ENCODE measurements around the gene NAALADL2.
"Not testable (repeated sequence)": the region's sequence is repeated elsewhere in the genome, so short reads cannot be mapped to it uniquely, and the experiment has no call there.

NAALADL2 gene

DNA sequence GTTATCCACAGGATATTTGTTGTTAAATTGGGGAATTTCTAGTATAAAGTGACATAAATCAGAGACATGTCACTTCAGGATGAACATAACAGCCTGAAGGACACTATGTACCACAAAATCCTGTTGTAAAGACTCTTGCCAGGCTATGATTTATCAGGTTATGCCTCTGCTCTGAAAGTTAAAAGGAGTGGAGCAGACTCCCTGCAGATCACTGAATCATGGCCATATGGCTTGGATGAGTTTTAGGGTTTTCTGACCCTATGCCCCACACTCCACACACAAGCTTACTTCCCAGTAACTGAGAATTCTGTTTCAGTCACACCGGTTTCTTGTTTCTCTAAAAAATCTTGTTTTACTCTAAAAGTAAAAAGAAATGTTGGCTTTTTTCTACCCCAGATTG lies 869.4 kb downstream of the NAALADL2 start:
- DNase-seq, result no peak

DNA sequence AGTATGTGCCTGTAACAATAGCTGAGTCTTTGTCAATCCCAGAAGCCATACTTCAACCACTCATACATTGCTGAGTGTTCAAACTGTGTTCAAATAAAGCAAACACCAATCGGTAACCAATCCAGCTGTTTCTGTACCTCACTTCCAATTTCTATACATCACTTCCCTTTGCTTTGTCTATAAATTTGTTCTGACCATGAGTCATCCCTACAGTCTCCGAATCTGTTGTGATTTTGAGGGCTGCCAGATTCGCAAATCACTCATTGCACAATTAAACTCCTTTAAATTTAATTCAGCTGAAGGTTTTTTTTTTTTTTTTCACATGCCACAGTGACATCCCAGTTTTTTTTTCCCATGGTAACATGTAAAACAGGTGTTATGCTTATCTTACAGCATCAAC lies 870.3 kb downstream of the NAALADL2 start:
- no peak for DNase-seq

DNA sequence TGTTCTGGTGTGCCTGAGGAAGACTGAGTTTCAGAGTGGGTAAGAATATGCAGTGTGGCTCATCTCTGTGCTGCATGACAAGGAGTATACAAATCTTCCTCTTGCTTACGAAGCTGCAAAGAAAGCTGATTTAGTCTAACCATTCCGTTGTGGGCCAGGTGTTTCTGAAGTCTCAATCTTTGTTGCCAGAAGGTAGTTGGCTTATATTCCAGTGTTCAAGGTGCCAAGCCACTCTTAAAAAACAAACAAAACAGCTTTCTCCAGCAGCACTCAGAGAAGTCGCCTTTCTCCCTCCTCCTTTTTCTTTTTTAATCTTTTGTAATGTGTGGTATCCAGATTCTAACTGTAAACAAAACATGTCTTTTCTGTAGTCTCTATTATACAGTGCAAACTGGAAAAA lies 872.4 kb downstream of the NAALADL2 start:
- no peak for DNase-seq

DNA sequence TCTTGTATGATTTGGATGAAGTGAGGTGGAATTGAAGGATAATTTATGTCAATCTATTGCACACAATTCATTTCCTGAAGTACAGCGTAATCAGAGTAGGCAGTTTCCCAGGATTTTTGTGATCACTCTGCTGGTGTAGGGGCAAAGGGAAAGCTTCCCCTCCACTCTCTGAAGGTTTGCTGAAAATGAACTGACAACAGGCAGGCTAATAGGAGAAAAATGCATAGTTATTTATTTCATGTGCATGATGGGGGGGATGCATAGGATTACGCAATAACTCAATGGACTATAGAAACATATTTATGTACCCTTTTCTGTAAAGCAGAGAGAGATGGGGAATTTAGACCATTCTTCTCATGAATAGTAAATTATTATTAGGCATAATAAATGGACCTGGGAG lies 872.9 kb downstream of the NAALADL2 start:
- no peak for DNase-seq

DNA sequence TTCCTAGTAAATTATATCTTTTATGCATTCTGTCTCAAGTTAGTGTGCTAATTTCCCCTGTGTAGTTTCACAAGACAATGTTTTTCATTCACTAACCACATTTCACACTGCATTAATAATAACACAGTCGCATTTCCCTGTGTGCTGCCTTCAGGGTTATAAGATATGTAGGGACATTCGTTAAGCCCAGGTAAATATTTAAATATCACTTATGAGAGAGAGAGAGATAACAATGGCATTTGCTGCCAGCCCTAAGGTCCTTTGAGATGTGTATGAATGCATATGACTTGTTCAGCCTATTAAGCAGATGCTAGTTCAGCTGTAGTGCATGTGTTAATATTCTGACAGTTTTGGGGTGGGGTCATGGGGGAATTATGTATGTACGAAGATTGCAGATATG lies 876.7 kb downstream of the NAALADL2 start:
- DNase-seq, result no peak

DNA sequence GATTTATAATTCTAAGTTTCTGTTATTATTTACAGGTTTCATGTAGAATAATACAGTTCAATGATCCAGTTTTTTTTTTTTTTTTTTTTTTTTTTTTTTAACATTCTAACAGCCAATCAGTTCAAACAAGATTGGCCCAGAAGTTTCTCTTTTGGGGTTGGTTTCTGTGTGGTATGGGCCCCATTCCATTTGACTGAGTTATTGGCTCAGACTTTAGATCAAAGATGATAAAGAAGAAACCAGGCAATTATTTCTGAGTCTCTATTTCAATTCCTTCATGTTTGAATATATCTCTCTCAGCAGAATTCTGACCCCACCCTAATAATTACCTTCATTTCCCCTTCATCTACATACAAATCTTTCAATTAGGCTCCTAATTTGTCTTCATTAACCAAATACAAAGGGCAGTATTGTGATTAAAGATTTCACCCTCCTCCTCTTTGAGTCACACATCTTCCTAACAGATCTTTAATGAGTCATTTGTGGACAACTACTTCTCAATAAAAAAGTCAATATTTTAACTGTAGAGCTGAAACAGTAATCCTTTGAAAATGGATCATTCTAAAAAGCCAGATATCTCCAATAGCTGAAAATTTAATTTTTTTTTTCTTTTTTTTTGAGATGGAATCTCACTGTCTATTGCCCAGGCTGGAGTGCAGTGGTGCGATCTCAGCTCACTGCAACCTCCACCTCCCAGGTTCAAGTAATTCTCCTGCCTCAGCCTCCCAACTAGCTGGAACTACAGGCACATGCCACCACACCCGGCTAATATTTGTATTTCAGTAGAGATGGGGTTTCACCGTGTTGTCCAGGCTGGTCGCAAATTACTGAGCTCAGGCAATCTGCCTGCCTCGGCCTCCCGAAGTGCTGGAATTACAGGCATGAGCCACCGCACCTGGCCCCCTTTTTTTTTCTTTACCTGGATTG lies 878.8 kb downstream of the NAALADL2 start:
- no peak for DNase-seq

DNA sequence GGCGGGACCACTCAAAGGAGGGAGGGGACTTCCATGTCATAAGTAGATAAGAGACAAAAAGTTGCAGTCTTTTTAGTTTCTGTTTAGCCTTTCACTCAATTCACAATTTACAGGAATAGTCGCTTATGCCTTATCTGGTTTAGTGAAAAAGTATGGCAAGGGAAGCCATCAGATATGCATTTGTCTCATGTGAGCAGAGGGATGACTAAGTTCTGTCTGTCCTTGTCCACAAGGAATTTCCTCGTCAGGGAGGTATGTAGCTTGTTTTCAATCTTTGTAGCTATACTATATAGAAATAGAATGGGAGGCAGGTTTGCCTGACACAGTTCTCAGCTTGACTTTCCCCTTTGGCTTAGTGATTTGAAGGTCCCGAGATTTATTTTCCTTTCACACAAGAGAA lies 882.8 kb downstream of the NAALADL2 start:
- no peak for DNase-seq

DNA sequence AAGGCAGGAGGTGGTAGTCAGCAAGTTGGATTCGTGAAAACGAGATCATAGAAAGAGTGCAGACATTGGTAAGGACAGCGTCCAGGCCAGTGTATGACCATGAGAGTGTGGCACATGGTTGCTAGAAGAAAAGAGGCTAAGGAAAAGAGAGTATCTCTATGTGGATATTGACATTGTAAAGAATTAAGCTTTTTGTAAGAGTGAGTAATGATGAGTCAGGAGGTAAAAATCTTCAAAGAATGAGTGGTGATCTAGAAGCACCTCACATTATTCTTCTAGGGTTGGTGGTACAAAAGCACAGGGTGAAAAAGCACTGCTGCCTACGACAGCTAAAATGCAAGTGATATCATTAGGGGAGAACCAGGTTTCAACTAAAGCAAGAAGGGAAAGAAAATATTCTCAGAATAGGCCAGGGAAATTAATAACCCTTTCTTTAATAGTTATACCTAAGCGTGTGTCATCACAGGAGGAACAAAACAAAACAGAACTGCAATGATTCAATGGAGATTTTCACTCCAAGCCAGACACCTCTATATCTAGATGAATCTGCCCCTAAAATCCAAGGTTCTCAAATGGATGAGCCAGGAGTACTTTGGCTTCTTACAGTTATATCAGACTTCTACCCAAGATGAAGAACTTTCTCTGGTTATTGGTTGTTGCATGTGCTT lies 884.7 kb downstream of the NAALADL2 start:
- DNase-seq, result no peak

DNA sequence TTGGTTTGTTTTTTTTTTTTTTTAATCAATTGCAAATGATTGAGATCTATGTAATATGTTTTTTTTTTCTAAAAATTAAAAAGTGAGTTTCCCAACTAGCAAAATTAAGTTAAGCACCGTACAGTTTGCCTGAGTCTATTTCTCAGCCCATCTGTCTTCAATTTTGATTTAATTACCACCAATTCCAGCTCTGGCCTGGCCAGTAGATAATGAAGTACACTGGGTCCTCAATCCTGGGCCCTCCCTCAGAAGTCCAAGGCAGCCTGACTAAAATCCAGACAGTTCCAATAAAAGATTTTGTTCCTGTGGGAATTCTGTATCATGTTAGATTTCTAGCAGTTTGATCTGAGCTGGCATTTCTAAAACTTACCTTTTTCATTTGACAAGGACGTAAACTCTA lies 887.2 kb downstream of the NAALADL2 start:
- DNase-seq, result no peak

DNA sequence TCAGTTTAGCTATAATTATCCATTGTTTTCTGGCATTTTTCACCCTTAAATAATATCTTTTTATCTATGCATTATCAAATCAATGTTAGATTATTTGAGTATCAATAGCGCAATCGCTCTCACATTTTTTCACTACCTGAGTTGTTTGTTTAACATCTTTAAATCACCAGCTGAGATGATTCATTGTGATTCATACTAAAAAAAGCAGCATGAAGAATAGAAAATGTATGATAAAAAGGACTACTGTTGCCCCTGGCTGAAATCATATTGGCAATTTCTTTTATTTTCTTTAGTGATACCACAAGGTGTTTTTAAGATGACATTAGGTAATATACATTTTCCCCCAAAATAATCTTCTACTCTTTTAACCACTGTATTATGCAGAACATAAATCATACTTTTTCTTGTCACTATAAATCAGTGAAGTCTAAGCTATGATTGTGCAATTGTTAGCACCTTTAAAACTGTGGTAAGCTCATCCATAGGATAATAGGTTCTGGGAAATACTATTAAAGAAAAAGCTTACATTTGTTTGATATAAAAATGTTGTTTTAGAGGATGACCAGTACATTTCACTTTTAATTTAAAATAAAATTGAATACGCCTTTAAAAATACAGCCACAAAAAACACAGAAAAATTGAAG lies 889.1 kb downstream of the NAALADL2 start:
- DNase-seq, result no peak

DNA sequence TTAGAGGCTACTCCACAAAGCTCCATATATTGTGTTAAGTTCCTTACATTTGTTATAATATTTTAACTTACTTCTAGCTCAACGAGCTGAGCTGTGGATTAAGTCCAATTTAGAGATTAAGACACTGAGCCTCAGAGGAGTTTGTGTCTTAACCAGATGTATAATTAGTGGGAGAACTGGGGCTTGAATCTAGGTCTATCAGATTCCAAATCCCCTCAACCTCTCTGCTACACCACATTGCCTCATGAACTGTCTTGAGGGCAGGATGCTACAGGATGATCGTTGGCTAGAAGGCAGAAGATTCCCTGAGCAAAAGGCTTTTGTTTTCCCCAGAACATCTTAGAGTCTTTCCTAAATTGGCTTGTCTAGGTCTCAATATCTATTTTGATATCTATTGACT lies 890.8 kb downstream of the NAALADL2 start:
- DNase-seq, result no peak

DNA sequence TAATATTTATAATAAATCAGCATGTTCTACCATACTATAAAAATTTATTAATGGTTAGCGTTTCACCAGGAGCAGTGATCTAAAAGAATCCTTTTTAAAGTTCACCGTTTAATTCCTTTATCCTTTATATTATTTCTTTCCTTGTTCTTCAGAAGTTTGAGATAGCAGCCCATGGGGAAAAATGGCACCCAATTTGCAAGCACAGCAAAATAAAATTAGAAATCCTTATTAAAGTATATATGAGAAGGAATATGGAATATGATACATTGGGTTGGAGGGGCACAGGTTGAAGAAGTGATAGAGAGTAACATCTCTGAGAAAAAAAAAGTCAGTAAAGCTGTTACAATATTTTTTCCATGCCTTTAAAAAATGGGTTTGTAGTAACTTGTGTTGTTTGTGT lies 892.0 kb downstream of the NAALADL2 start:
- no peak for DNase-seq

DNA sequence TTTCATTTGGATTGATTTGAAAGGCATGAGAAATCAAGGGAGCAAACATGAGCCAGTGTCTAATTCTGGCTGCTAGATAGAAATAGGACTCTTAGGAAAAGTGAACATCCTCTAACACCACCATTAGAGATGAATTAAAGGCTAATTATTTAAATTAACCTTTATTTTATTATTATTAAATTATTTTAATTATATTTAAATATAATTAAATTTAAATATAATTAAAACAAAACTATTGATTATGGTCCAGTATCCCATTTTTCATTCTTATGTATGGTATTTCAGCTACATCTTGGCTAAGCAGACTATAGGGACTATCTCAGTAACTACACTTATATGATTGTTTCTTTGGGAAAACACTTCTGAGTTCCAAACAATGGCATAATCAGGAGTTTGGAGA lies 904.8 kb downstream of the NAALADL2 start:
- no peak for DNase-seq

DNA sequence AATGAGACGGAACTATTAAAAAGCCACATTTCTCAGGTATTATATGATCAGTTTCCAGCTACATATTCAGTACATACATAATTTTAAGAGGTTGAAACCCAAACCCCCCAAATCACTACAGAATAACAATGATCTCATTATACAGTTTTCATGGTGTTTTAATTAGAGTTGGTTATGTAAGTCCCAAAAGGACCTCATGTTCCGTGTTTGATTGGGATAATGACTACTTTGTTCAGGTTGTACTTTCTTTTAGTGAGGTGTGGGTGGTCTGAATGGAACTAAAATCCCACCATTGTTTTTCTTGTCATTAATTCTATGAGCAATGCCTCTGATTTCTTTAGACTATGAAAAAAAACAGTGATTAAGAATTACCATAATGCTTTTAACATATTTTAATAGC lies 905.6 kb downstream of the NAALADL2 start:
- no peak for DNase-seq

DNA sequence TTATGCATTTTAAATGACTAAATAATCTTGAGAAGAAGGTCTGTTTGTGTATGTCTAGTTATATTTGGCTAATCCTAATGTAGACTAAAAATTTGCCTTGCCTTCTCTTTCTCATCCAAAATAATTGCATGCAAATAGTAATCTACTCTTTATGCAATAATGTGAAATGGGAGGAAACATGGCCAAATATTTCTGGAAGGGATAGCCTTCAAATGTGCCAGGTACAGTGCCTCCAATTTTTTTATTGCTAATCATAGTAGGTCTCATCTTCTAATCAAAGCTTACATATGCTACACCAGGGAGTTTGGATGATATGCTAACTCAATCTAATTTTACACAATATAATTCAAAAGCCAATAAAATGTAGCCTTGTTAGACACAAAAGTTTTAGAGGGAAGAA lies 911.3 kb downstream of the NAALADL2 start:
- DNase-seq, result no peak

DNA sequence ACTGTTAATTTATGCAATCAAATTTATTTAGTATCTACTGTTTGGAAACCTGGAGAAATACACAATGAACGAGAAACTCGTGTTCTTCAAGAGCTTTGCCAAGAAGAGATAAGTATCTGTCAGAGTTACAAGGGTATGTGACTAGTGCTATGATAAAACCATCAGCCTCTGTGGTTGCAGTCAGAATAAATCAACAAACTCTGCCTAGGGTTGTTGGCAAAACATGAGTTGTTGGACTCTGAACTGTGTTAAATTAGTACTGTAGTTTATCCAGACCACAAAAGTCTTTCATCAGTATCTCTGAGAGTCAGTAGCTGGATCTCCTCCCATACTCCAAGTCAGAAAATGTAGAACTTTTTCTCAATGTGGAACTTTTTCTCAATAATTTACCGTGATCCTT lies 918.4 kb downstream of the NAALADL2 start:
- no peak for DNase-seq

DNA sequence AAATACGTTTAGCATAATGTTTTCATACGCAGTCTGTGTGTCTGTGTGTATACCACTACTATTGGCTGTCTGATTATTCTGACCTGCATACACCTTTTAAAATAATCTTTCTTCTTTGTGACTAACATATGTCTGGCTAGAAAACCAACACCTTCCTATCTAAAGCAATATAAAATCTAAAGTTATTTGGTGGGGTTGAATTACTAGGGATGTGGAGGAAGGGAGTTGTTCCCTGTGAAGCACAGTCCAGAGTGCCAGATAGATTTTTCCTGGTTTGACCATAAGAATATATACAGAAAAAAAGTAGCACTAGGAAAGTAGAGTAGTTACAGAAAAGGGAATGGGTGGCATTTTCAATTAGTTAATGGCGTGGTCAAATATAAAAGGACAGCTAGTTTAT lies 918.8 kb downstream of the NAALADL2 start:
- no peak for DNase-seq

DNA sequence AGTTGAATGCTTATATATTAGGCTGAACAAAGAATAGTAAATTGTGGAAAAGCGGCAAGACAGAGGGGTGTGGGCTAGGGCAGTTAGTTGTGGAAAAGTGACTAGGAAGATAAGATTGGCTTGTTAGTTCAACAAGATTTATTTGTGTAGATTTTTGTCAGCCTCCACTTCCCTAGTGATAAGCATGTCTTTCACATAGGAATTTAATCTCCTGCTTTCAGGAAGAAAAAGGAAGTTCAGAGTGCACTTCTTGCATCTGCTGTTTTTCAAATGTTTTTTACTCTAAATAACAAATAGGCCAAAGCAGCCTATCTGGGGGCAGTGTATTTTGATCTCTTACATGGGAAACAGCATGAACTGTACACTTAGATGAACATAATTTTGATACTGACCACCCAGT lies 919.9 kb downstream of the NAALADL2 start:
- no peak for DNase-seq

DNA sequence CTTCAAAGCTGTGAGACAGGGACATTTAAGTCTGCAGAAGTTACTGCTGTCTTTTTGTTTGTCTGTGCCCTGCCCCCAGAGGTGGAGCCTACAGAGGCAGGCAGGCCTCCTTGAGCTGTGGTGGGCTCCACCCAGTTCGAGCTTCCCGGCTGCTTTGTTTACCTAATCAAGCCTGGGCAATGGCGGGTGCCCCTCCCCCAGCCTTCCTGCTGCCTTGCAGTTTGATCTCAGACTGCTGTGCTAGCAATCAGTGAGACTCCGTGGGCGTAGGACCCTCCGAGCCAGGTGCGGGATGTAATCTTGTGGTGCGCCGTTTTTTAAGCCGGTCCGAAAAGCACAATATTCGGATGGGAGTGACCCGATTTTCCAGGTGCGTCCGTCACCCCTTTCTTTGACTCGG lies 928.0 kb downstream of the NAALADL2 start:
- not testable (repeated sequence) for DNase-seq

DNA sequence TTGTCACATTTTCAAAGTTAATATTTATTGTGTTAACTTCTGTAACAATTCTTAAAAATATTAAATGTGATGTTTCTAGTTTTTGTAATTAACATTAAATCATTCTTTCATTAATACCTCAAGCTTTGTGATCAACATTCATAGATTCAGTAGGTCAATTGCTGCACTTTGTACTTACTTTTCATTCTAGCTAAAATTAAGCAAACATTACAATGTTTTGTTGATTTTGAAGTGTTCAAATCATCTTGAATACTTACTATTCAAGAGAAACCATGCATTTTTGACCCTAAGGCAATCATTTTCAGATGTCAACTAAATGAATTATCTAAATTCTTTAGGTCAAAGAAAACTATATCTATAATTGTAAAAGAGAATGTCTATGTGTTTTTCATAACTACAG lies 933.1 kb downstream of the NAALADL2 start:
- DNase-seq, result no peak

DNA sequence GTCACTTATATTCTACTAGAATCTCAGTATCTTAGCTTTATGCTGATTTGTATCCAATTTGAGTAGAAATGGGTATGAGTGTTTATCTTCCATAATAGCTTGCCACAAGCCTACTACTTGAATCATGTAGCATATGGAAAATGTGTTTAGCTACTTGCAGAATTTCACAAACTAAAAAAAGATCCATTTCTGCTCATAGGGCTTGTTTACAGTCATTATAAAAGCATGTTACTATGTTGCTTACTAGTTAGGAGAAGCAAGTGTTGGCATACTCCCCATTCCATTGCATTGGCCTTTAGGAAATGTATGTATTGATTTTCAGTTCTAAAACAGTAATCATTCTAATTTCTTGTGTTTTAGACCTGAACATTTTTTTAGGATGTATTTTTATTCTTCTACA lies 939.2 kb downstream of the NAALADL2 start:
- DNase-seq, result no peak

DNA sequence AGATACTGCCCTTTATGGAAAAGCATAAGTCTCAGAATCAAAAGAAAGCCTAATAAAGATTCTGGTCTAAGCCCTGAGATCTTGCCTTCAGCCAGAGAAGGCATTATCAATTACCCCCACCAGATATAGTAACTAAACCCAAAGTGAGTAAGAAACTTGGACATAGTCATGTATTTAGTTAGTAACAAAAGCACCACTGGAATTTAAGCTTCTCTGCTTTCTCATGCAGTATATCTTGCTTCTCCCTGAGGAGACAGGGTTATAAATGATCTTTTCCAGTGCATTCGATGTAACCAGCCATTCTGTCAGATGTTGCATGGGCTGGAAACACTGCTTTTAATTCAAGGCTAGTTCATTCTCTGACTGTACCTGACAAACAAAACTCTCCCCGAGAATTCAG lies 946.7 kb downstream of the NAALADL2 start:
- no peak for DNase-seq

DNA sequence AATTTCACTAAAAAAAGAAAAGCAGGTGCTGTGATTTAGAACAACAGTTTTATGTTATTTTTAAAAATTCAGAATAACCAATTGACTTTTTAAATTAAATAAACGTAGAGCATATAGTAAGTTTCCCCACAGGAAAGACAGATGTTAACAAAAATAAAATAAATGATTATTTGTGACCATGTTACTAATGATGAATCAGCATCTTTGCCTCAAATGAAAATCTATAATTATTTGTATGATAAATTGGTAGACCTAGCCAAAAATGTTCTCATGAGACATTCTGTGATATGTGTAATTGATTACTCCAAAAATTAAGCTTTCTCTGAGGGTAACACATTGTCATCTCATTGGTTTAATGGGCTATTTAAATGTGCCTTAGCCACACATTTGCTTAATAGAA lies 948.0 kb downstream of the NAALADL2 start:
- no peak for DNase-seq

Data from AML-193 (cell line).